HepG2 (cell line): ENCODE data around the gene TCF3. TPM values are rescaled to one million over a fixed set of nuclear protein-coding genes. Genes with fewer than 3 reads are reported as not detected.

Source experiments
- CC2D1A ChIP-seq: sonication (generic); formaldehyde crosslinking; IDR thresholded peaks from 2 replicates; pipeline ENCODE4 v1.8.1; 2023; ENCODE audit warnings: mild to moderate bottlenecking, missing genetic modification reagents
- GABPB1 ChIP-seq: IDR thresholded peaks from 2 replicates; pipeline ENCODE4 v1.6.1; 2016; ENCODE audit warnings: mild to moderate bottlenecking, missing genetic modification reagents, moderate library complexity, missing compliant biosample characterization
- HNF1A ChIP-seq, 2 experiments: sonication (generic) in 1 of 2; formaldehyde crosslinking in 1 of 2; IDR thresholded peaks; 2 replicates each; pipeline versions ENCODE4 v1.4.0 to v1.6.1; 2016 to 2020; ENCODE audit warnings: borderline replicate concordance in 1 of 2, low read depth in 1 of 2, mild to moderate bottlenecking in 1 of 2, missing genetic modification reagents in 1 of 2
- HNRNPLL ChIP-seq: fragments of 200-400 bp; formaldehyde crosslinking; IDR thresholded peaks from 2 replicates; pipeline ENCODE4 v1.6.1; 2017; ENCODE audit warnings: mild to moderate bottlenecking, low read depth, low read length; ENCODE audit not compliant: poor library complexity, severe bottlenecking
- NFIB ChIP-seq: sonication (generic); formaldehyde crosslinking; IDR thresholded peaks from 2 replicates; pipeline ENCODE4 v1.9.0; 2021; ENCODE audit warnings: missing genetic modification reagents, mild to moderate bottlenecking, borderline replicate concordance
- RBM39 ChIP-seq: fragments of 200-400 bp; formaldehyde crosslinking; IDR thresholded peaks from one replicate; pipeline ENCODE4 v1.6.1; 2018; ENCODE audit warnings: antibody characterized with exemption, mild to moderate bottlenecking, low read depth, low read length; ENCODE audit not compliant: poor library complexity, severe bottlenecking
- TEAD3 ChIP-seq: optimal IDR thresholded peaks from 2 replicates; pipeline ENCODE3; 2016; ENCODE audit warnings: borderline replicate concordance
- U2AF2 ChIP-seq: fragments of 200-400 bp; formaldehyde crosslinking; IDR thresholded peaks from 2 replicates; pipeline ENCODE4 v1.6.1; 2017; ENCODE audit warnings: low read depth, mild to moderate bottlenecking, low read length
- WIZ ChIP-seq: sonication (generic); formaldehyde crosslinking; IDR thresholded peaks from 2 replicates; pipeline ENCODE4 v1.5.1; 2020; ENCODE audit warnings: mild to moderate bottlenecking, missing genetic modification reagents
- ZFP1 ChIP-seq: IDR thresholded peaks from 2 replicates; pipeline ENCODE4 v1.6.1; 2016
- ZNF260 ChIP-seq: sonication (generic); formaldehyde crosslinking; IDR thresholded peaks from 2 replicates; pipeline ENCODE4 v1.4.0; 2020; ENCODE audit warnings: missing genetic modification reagents, low read depth, mild to moderate bottlenecking, borderline replicate concordance
- ZNF318 ChIP-seq: sonication (generic); formaldehyde crosslinking; IDR thresholded peaks from 2 replicates; pipeline ENCODE4 v1.4.0; 2020; ENCODE audit warnings: mild to moderate bottlenecking, missing genetic modification reagents
- ZNF879 ChIP-seq: sonication (generic); formaldehyde crosslinking; IDR thresholded peaks from 2 replicates; pipeline ENCODE4 v1.8.1; 2023; ENCODE audit warnings: missing genetic modification reagents
- ZSCAN20 ChIP-seq: sonication (generic); formaldehyde crosslinking; IDR thresholded peaks from 2 replicates; pipeline ENCODE4 v1.4.0; 2020; ENCODE audit warnings: missing genetic modification reagents, mild to moderate bottlenecking, borderline replicate concordance
- polyA plus RNA-seq, 8 experiments: library from polyadenylated mRNA; depleted of rRNA in 3 of 8; stranded (reverse) in 7 of 8; unstranded in 1 of 8; fragments of >200 nt; fragmentation: Illumina TruSeq in 4 of 8; extraction: Trizol in 4 of 8; gene quantifications; 2 replicates each; pipeline versions ENCODE4 v1.2.1 to v1.2.3, GENCODE V29; 2011 to 2016; ENCODE audit warnings: low read depth in 4 of 8, missing spikeins in 1 of 8, mixed read lengths in 1 of 8; ENCODE audit not compliant: insufficient read depth in 1 of 8
- total RNA-seq, 5 experiments: library from RNA; depleted of rRNA; stranded (reverse); fragments of >200 nt; fragmentation: Illumina TruSeq; extraction: Trizol; gene quantifications; 2 replicates each; pipeline ENCODE4 v1.2.3, GENCODE V29; 2016; ENCODE audit warnings: low read depth in 1 of 5

TCF3 gene
- total and polyA plus RNA-seq, 2 of the 13 experiments (the other 11 are each of a cell fraction or from before 2014, with no cell fraction given): 51.4 to 53.2 TPM

GRCh38 chr19:1605236-1606137, 46.9 kb downstream of the TCF3 start, which contains the start of gene UQCR11 (continued):
- 0 out of 2 replicates have a peak, but pooled peaks have one; percentile 68 for TF ChIP-seq ZSCAN20 (CRISPR knock-in tag)
- peak; percentile 25 for TF ChIP-seq HNRNPLL
- no peak for TF ChIP-seq ZNF260 (CRISPR knock-in tag)
- no peak for TF ChIP-seq ZNF879 (CRISPR knock-in tag)
- no peak for TF ChIP-seq NFIB (CRISPR knock-in tag)
- TF ChIP-seq HNF1A (IDR thresholded peaks at IDR 0.05; ENCODE audit: low read depth): no peak
- peak; percentile 39; the same call in 1 of the 2 replicates for TF ChIP-seq HNF1A (CRISPR knock-in tag; IDR thresholded peaks at IDR 0.05; ENCODE audit: borderline replicate concordance)
- TF ChIP-seq CC2D1A (CRISPR knock-in tag): no peak
- TF ChIP-seq WIZ (CRISPR knock-in tag): no peak
- peak; percentile 93 for TF ChIP-seq GABPB1 (CRISPR knock-in tag)
- TF ChIP-seq ZNF318 (CRISPR knock-in tag): no peak
- TF ChIP-seq ZFP1 (CRISPR knock-in tag): no peak
- peak; percentile 54 for TF ChIP-seq TEAD3 (CRISPR knock-in tag)
- no peak for TF ChIP-seq U2AF2
- TF ChIP-seq RBM39: no peak
